ENCODE measurements around the gene GRWD1.
"Not testable (repeated sequence)": the region's sequence is repeated elsewhere in the genome, so short reads cannot be mapped to it uniquely, and the experiment has no call there.

Gene GRWD1

DNA sequence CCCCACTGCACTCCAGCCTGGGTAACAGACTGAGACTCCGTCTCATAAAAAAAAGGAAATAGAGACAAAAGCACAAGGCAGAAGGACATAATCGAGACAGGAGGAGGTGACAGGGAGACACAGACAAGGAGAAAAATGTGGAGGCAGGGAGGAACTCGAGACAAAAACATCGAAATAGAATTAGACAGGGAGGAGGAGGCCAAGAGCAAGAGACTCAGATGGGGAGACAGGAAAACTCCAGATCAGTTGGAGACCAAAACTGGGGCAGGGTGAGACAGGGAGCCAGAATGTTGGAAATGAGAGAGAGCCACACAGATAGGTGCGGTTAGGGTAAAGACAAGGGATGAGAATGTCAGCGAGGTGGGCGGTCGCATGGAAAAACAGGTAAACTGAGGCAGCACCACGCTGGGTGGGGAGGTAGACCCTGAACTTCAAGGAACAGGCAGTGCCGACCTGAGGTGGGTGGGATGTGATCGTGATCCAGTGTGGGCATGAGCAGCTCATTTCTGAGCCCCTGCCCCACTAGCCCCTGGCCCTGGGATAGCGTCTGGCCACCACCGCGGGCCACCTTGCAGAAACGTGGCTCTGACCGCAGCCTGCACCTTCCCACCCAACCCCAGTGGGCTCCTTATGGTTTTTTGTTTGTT, 38.6 kb downstream of the GRWD1 start:
- H3K4me3 ChIP-seq (ENCODE audit: low read length): no peak overlapping the region
- DNase-seq (ENCODE audit: low read depth): no peak
- TF ChIP-seq, protein P1, sequence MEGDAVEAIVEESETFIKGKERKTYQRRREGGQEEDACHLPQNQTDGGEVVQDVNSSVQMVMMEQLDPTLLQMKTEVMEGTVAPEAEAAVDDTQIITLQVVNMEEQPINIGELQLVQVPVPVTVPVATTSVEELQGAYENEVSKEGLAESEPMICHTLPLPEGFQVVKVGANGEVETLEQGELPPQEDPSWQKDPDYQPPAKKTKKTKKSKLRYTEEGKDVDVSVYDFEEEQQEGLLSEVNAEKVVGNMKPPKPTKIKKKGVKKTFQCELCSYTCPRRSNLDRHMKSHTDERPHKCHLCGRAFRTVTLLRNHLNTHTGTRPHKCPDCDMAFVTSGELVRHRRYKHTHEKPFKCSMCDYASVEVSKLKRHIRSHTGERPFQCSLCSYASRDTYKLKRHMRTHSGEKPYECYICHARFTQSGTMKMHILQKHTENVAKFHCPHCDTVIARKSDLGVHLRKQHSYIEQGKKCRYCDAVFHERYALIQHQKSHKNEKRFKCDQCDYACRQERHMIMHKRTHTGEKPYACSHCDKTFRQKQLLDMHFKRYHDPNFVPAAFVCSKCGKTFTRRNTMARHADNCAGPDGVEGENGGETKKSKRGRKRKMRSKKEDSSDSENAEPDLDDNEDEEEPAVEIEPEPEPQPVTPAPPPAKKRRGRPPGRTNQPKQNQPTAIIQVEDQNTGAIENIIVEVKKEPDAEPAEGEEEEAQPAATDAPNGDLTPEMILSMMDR (conservative IDR thresholded peaks at IDR 0.05; ENCODE audit: low read length): no peak

DNA sequence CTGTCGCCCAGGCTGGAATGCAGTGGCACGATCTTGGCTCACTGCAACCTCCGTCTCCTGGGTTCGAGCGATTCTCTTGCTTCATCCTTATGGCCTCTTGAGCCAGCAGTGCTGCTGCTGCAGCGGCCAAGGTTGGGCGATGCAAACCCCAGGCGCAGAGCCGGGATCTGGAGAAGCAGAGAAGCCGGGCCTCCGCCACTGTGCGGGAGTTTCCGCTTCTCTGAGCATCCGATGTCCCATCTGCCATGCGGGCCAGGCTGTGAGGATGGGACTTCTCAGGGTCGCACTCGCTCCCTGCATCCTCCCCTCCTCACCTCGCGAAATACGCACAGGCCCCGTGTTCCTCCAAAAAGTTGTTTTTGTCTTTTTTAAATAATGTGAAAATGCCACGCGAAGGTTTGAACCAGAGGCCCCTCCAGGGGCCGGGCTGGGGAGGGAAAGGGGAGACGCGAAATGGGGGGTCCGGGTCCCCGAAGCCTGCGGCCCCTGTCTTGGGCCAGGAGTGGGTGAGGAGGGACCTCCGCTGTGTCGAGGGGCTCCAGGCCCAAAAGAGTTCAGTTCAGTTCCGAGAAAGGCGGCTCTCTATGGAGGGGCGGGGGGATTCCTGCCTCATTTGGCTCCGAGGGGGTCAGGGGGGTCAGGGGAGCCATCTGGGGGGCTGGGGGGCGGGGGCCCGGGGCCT, 39.3 kb downstream of the GRWD1 start:
- DNase-seq (ENCODE audit: low read depth): no peak
- no peak overlapping the region for H3K4me3 ChIP-seq (ENCODE audit: low read length)
- TF ChIP-seq, protein P1 (conservative IDR thresholded peaks at IDR 0.05; ENCODE audit: low read length): no peak

DNA sequence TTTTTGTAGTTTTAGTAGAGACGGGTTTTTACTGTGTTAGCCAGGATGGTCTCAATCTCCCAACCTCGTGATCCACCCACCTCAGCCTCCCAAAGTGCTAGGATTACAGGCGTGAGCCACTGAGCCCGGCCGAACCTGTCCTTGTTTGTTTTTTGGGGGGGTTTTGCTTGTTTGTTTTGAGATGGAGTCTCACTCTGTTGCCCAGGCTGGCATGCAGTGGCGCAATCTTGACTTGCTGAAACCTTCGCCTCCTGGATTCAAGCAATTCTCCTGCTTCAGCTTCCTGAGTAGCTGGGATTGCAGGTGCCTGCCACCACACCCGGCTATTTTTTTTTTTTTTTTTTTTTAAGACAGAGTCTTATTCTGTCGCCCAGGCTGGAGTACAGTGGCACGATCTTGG, 40.9 kb downstream of the GRWD1 start:
- DNase-seq (ENCODE audit: low read depth): not testable (repeated sequence)

DNA sequence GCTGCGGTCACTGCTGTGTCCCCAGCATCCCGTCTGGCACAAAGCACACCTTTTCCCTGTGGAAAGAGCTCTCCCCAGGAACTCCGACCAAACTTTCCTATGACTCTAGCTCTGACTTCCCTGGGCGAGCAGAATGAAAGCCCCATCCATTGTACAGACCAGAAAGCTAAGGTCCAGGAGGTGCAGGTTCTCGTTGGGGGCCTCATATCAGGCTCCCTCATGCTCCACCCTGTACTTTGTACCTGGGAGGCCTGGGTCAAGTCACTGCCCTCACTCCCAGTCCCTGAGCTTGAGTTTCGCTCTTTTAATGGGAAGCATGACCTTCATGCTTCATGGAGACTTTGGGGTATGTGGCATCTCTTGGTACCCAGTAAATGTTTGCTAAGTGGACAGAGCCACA, 41.8 kb downstream of the GRWD1 start:
- DNase-seq (ENCODE audit: low read depth): no peak
- TF ChIP-seq, protein P1 (conservative IDR thresholded peaks at IDR 0.05; ENCODE audit: low read length): no peak
- H3K4me3 ChIP-seq (ENCODE audit: low read length): no peak overlapping the region

More for the DNA sequence above, 40.9 kb downstream of the GRWD1 start:
- H3K4me3 ChIP-seq (ENCODE audit: low read length): not testable (repeated sequence)

DNA sequence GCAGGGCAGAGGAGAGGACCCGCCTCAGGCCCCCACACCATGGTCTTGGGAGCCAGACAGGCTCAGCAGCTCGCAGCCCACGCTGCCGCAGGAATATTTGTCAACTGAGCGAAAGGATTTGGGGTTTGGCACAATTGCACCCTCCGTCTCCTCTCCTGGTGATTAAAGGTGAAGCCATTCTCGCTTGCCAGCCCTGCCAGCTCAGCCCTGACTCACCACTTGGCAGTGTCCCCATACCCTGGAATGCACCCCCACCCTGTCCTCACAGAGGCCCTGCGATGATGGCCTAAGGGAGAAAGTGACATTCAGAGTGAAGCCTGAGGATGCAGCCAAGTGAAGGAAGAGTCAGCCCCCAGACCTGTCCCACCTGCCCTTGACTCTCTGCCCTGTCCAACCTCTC, 42.2 kb downstream of the GRWD1 start:
- DNase-seq (ENCODE audit: low read depth): peak; percentile 87
- TF ChIP-seq, protein P1 (conservative IDR thresholded peaks at IDR 0.05; ENCODE audit: low read length): no peak
- H3K4me3 ChIP-seq (ENCODE audit: low read length): no peak overlapping the region

DNA sequence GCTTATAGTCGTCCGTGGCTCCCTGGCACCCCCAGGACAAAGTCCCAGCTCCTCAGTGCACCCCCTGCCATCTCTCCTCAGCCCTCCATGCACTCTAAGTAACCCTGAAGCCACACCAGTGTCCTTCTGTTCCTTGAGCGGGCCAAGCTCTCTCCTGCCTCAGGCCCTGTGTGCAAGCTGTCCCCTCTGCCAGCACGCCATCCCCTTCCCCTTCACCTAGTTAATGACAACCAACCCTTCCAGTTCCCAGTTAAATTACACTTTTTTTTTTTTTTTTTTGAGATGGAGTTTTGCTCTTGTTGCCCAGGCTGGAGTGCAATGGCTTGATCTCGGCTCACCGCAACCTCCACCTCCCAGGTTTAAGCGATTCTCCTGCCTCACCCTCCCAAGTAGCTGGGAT, 42.7 kb downstream of the GRWD1 start:
- not testable (repeated sequence) for H3K4me3 ChIP-seq (ENCODE audit: low read length); DNase-seq (ENCODE audit: low read depth)

DNA sequence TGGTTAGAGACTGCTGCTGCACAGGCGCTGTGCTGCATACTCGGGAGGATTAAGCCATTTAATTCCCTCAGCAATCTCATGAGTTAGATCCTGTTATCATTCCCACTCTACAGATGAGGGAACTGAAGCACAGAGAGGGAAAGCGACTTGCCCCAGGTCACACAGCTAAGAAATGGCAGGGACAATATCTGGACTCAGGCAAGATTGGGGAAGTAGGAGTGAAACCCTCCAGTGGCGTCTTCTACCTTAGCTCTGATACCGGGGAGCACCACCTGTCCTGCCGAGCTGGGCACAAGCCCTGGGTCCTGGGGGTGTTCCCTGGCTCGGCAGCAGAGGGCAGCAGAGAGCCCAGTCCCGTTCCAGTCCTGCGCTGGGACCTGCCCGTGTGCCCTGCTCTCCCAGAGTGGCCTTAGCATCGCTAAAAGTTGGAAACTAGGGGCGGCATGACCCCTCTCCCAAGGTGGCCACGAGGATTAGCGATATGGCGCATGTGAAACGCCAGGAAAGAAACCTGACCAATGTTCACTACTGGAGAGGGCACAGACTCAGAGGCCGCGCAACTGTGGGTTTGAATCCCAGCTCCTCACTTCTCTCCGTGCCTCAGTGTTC, 43.9 kb downstream of the GRWD1 start:
- no peak overlapping the region for H3K4me3 ChIP-seq (ENCODE audit: low read length)
- TF ChIP-seq, protein P1 (conservative IDR thresholded peaks at IDR 0.05; ENCODE audit: low read length): peak; percentile 88
- peak; percentile 34 for DNase-seq (ENCODE audit: low read depth)
